Measurements from ENCODE around the gene PJA1. TPM values are rescaled to one million over a fixed set of nuclear protein-coding genes. Genes with fewer than 3 reads are reported as not detected.
A peak's percentile ranks its signal among the peaks of the same experiment; 100 is the strongest.

The PJA1 gene, protein sequence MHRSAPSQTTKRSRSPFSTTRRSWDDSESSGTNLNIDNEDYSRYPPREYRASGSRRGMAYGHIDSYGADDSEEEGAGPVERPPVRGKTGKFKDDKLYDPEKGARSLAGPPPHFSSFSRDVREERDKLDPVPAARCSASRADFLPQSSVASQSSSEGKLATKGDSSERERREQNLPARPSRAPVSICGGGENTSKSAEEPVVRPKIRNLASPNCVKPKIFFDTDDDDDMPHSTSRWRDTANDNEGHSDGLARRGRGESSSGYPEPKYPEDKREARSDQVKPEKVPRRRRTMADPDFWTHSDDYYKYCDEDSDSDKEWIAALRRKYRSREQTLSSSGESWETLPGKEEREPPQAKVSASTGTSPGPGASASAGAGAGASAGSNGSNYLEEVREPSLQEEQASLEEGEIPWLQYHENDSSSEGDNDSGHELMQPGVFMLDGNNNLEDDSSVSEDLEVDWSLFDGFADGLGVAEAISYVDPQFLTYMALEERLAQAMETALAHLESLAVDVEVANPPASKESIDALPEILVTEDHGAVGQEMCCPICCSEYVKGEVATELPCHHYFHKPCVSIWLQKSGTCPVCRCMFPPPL
- 10 to 100 TPM; 19.4 to 60.2 (median 31.3) TPM for total RNA-seq

DNA sequence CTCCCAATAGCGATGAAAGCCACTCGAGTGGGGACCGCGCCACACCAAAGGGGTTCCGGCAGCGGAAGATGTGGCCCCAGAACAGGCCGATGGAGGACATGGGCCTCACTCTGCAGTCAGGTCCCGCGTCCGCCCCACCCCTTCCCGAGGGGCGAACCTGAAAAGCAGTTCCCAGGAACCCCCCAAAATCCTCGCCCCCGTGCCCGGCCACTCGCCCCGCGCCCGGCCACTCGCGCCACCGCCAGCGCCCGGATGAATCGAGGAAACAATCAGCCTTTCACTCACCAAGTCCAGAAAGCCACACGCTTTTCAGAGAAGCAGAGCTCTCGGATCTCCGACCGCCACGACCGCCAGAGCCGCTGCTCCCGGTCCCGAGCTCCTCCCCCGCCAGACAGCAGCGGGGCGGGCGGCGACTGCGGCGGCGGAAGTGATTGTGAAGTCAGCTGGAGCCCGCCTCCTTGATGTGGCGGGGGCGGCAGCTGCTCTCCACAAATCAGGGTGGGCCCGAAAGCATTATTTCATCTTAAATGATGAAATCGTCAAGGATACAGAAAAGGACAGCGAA, at the start of gene PJA1:
Gene PJA1, minus strand, starts transcription at position 367 of the 565 bp plus-strand sequence. CDS start 2,380 bp downstream, outside the sequence.
- no peak for DNase-seq (ENCODE audit: low spot score)
- ATAC-seq (ENCODE audit: low FRiP score): peak; percentile 83
- no peak for TF ChIP-seq CTCF (IDR thresholded peaks at IDR 0.05)

- ATAC-seq (ENCODE audit: low FRiP score) (no peak), DNase-seq (ENCODE audit: low spot score) (no peak)
- no peak for TF ChIP-seq CTCF (IDR thresholded peaks at IDR 0.05)
Observed at GRCh38 chrX:69214463-69214862, 49.2 kb upstream of the PJA1 start.

DNA sequence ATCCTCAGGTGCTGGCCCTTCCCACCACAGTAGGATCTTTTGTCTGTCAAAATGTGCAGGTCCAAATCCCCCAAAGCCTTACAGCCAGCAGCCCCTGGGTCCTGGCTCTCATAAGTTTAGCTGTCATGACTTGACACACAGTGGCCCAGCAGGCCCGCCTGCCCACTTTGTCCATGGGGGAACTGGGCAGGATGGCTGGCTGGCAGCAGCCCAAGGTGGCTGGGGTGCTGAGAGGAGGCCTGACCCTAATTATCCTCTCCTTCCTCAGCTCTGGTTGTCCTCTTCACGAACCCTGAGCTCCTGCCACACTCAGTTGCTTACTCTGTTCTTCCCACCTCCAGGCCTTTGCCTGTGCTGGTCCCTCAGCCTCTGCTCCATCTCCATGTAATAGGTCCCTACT, 46.4 kb upstream of the PJA1 start:
- DNase-seq (ENCODE audit: low spot score): no peak
- no peak for TF ChIP-seq CTCF (IDR thresholded peaks at IDR 0.05)
- no peak for ATAC-seq (ENCODE audit: low FRiP score)

GRCh38 chrX:69210581-69210980, 45.3 kb upstream of the PJA1 start:
- no peak for DNase-seq (ENCODE audit: low spot score)
- TF ChIP-seq CTCF (IDR thresholded peaks at IDR 0.05): no peak
- no peak for ATAC-seq (ENCODE audit: low FRiP score)

GRCh38 chrX:69207216-69207615, 42.0 kb upstream of the PJA1 start:
- DNase-seq (ENCODE audit: low spot score): no peak
- TF ChIP-seq CTCF (IDR thresholded peaks at IDR 0.05): no peak
- no peak for ATAC-seq (ENCODE audit: low FRiP score)

GRCh38 chrX:69203638-69204037, 38.4 kb upstream of the PJA1 start:
- ATAC-seq (ENCODE audit: low FRiP score) (no peak), DNase-seq (ENCODE audit: low spot score) (no peak)
- no peak for TF ChIP-seq CTCF (IDR thresholded peaks at IDR 0.05)
